IMR-90 (cell line): Measurements from ENCODE around the gene AHCYL2. TPM values are rescaled to one million over a fixed set of nuclear protein-coding genes. Genes with fewer than 3 reads are reported as not detected.
A peak's percentile ranks its signal among the peaks of the same experiment; 100 is the strongest.

Source experiments
- ATAC-seq: fragments of 200-7000 bp; cut with Tn5 transposase; 2 replicates; pipeline ENCODE4 v1.9.1; 2020; ENCODE audit warnings: low read depth, mild to moderate bottlenecking, moderate library complexity
- BruUV-seq: library from RNA; stranded (reverse); fragments of 400-500 nt; replicated peaks from 2 replicates; lab custom pipeline; 2021; lab: Mats Ljungman, UMichigan
- CTCF ChIA-PET: fragments of 300-600 bp; formaldehyde crosslinking; extraction: SDS; loops from one replicate; lab custom pipeline; 2021; ENCODE audit warnings: antibody characterized with exemption; lab: Yijun Ruan, JAX
- POLR2A ChIA-PET: fragments of 300-600 bp; sonication (Branson Sonifier 250); formaldehyde crosslinking; loops from one replicate; lab custom pipeline; 2022; ENCODE audit warnings: antibody characterized with exemption; ENCODE audit not compliant: unreplicated experiment; lab: Charles Lee
- DNase-seq: peaks from one replicate; pipeline ENCODE4 v3.0.0; 2013
- H2AFZ ChIP-seq: replicated peaks from 2 replicates; pipeline ENCODE3; 2013; ENCODE audit warnings: low read length, mild to moderate bottlenecking; ENCODE audit not compliant: poor library complexity
- H2AK5ac ChIP-seq: 2 replicates; pipeline ENCODE4 v1.6.1; 2013; ENCODE audit warnings: low read depth, low read length, inconsistent platforms
- H2AK9ac ChIP-seq: replicated peaks from 2 replicates; pipeline ENCODE3; 2013; ENCODE audit warnings: mild to moderate bottlenecking, low read depth, low read length, moderate library complexity; ENCODE audit not compliant: poor library complexity
- H2BK120ac ChIP-seq: 2 replicates; pipeline ENCODE4 v1.6.1; 2013; ENCODE audit warnings: low read depth, low read length, inconsistent platforms
- H2BK15ac ChIP-seq: 3 replicates; pipeline ENCODE4 v1.6.1; 2013; ENCODE audit warnings: low read depth, low read length, inconsistent platforms
- H2BK20ac ChIP-seq: 2 replicates; pipeline ENCODE4 v1.6.1; 2013; ENCODE audit warnings: low read depth, mild to moderate bottlenecking, inconsistent platforms, low read length, moderate library complexity
- H2BK5ac ChIP-seq: 2 replicates; pipeline ENCODE4 v1.6.1; 2013; ENCODE audit warnings: mild to moderate bottlenecking, low read depth, low read length, inconsistent platforms; ENCODE audit not compliant: poor library complexity, severe bottlenecking
- H3K14ac ChIP-seq: replicated peaks from 2 replicates; pipeline ENCODE4 v1.6.1; 2013; ENCODE audit warnings: low read depth, low read length, inconsistent platforms
- H3K18ac ChIP-seq: 2 replicates; pipeline ENCODE4 v1.6.1; 2013; ENCODE audit warnings: low read depth, low read length, control low read depth
- H3K23ac ChIP-seq: 2 replicates; pipeline ENCODE4 v1.6.1; 2013; ENCODE audit warnings: low read depth, low read length, inconsistent platforms
- H3K27ac ChIP-seq: 2 replicates; pipeline ENCODE4 v1.5.1; 2013; ENCODE audit warnings: mild to moderate bottlenecking, control low read depth, low read length; ENCODE audit not compliant: insufficient read depth
- H3K27me3 ChIP-seq: 2 replicates; pipeline ENCODE4 v1.6.1; 2013; ENCODE audit warnings: low read length; ENCODE audit not compliant: control insufficient read depth, insufficient read depth
- H3K36me3 ChIP-seq: 2 replicates; pipeline ENCODE4 v1.6.1; 2013; ENCODE audit warnings: low read length, mixed read lengths; ENCODE audit not compliant: control insufficient read depth, insufficient read depth
- H3K4ac ChIP-seq: 2 replicates; pipeline ENCODE4 v1.6.1; 2013; ENCODE audit warnings: low read depth, low read length, inconsistent platforms
- H3K4me1 ChIP-seq: 2 replicates; pipeline ENCODE4 v1.6.1; 2013; ENCODE audit warnings: low read length, mixed read lengths; ENCODE audit not compliant: control insufficient read depth, insufficient read depth
- H3K4me2 ChIP-seq: 2 replicates; pipeline ENCODE4 v1.6.1; 2013; ENCODE audit warnings: low read depth, mild to moderate bottlenecking, control low read depth, low read length, moderate library complexity
- H3K4me3 ChIP-seq: 2 replicates; pipeline ENCODE4 v1.5.1; 2013; ENCODE audit warnings: low read depth, mild to moderate bottlenecking, control low read depth, low read length, moderate library complexity; ENCODE audit not compliant: insufficient read depth
- H3K56ac ChIP-seq: 2 replicates; pipeline ENCODE4 v1.6.1; 2013; ENCODE audit warnings: low read length, inconsistent platforms; ENCODE audit not compliant: insufficient read depth; ENCODE audit errors: extremely low read depth
- H3K79me1 ChIP-seq, 2 experiments: 2 replicates each; pipeline ENCODE4 v1.6.1; 2013; ENCODE audit warnings: low read length in 2 of 2, inconsistent platforms in 1 of 2, low read depth in 1 of 2
- H3K9ac ChIP-seq: 2 replicates; pipeline ENCODE4 v1.6.1; 2013; ENCODE audit warnings: low read depth, low read length, control low read depth
- H3K9me1 ChIP-seq: 2 replicates; pipeline ENCODE4 v1.6.1; 2013; ENCODE audit warnings: low read length, inconsistent platforms; ENCODE audit not compliant: insufficient read depth
- H3K9me3 ChIP-seq: 2 replicates; pipeline ENCODE4 v1.6.1; 2013; ENCODE audit warnings: low read length; ENCODE audit not compliant: control insufficient read depth, insufficient read depth
- H4K20me1 ChIP-seq: 2 replicates; pipeline ENCODE4 v1.6.1; 2013; ENCODE audit warnings: low read length, inconsistent platforms; ENCODE audit not compliant: insufficient read depth
- H4K5ac ChIP-seq: 2 replicates; pipeline ENCODE4 v1.6.1; 2013; ENCODE audit warnings: mild to moderate bottlenecking, low read depth, low read length, control low read depth
- H4K8ac ChIP-seq, 2 experiments: 2 replicates each; pipeline ENCODE4 v1.6.1; 2013; ENCODE audit warnings: low read depth in 2 of 2, low read length in 2 of 2, control low read depth in 1 of 2, inconsistent platforms in 1 of 2
- H4K91ac ChIP-seq: 2 replicates; pipeline ENCODE4 v1.6.1; 2013; ENCODE audit warnings: low read depth, low read length, inconsistent platforms; ENCODE audit not compliant: insufficient read depth
- BHLHE40 ChIP-seq: fragments of 150-350 bp; IDR thresholded peaks from 2 replicates; pipeline ENCODE4 v1.6.1; 2016; ENCODE audit warnings: mild to moderate bottlenecking, low read depth, low read length
- CEBPB ChIP-seq: IDR thresholded peaks from 2 replicates; pipeline ENCODE4 v1.6.1; 2012; ENCODE audit warnings: low read depth, low read length, improper control_type of control experiment
- CHD1 ChIP-seq: IDR thresholded peaks from 2 replicates; pipeline ENCODE4 v1.6.1; 2012; ENCODE audit warnings: low read depth, low read length, improper control_type of control experiment
- FOS ChIP-seq: fragments of 150-350 bp; IDR thresholded peaks from 2 replicates; pipeline ENCODE4 v1.6.1; 2016; ENCODE audit warnings: low read depth, low read length
- MAFK ChIP-seq: IDR thresholded peaks from 2 replicates; pipeline ENCODE4 v1.6.1; 2012; ENCODE audit warnings: low read depth, low read length, improper control_type of control experiment
- MAZ ChIP-seq: IDR thresholded peaks from 2 replicates; pipeline ENCODE4 v1.6.1; 2012; ENCODE audit warnings: low read depth, mild to moderate bottlenecking, low read length, improper control_type of control experiment, moderate library complexity, borderline replicate concordance
- MXI1 ChIP-seq: IDR thresholded peaks from 2 replicates; pipeline ENCODE4 v1.6.1; 2012; ENCODE audit warnings: low read depth, mild to moderate bottlenecking, low read length, moderate library complexity, borderline replicate concordance
- NFE2L2 ChIP-seq: fragments of 150-350 bp; IDR thresholded peaks from 2 replicates; pipeline ENCODE4 v1.6.1; 2016; ENCODE audit warnings: low read depth, mild to moderate bottlenecking, low read length
- POLR2A ChIP-seq: IDR thresholded peaks from 2 replicates; pipeline ENCODE4 v1.6.1; 2012; ENCODE audit warnings: mild to moderate bottlenecking, low read depth, low read length
- RFX5 ChIP-seq: IDR thresholded peaks from 2 replicates; pipeline ENCODE4 v1.8.0; 2012; ENCODE audit warnings: low read depth, mild to moderate bottlenecking, low read length, moderate library complexity
- SMC3 ChIP-seq: fragments of 150-350 bp; IDR thresholded peaks from 2 replicates; pipeline ENCODE4 v1.6.1; 2016; ENCODE audit warnings: low read depth, mild to moderate bottlenecking, antibody characterized with exemption, low read length, moderate library complexity
- WGBS, 2 experiments: methylation state at CpG; one replicate each; pipeline versions ENCODE4 v1.1.5 to v1.1.7; 2013; ENCODE audit warnings: missing lambda C conversion rate in 2 of 2; ENCODE audit not compliant: insufficient read length in 1 of 2; ENCODE audit errors: extremely low coverage in 2 of 2; 5-methylcytosine and 5-hydroxymethylcytosine counted together
- dilution Hi-C: fragments of 300-500 bp; cut with HindIII; formaldehyde crosslinking; loops from one replicate; pipeline ENCODE4 v1.14.3; 2018; ENCODE audit warnings: low sequenced_read_pairs; ENCODE audit not compliant: unreplicated experiment
- in situ Hi-C: fragments of 300-500 bp; cut with MboI; formaldehyde crosslinking; loops from 3 replicates; pipeline ENCODE4 v1.14.3; 2019; ENCODE audit warnings: low sequenced_read_pairs, inconsistent platforms, mixed read lengths
- intact Hi-C: fragments of 100-400 bp; cut with micrococcal nuclease; formaldehyde crosslinking; loops from 2 replicates; pipeline ENCODE4 v1.10.0; 2022
- polyA plus RNA-seq, 3 experiments: library from polyadenylated mRNA; depleted of rRNA; stranded (reverse); fragments of >200 nt; gene quantifications; 2 replicates each; pipeline ENCODE4 v1.2.3, GENCODE V29; 2012; ENCODE audit warnings: low replicate concordance in 1 of 3
- total RNA-seq: library from RNA; depleted of rRNA; stranded (reverse); fragments of >200 nt; gene quantifications from 2 replicates; pipeline ENCODE4 v1.2.3, GENCODE V29; 2012
- TF ChIP-seq, protein P1 (sequence below): fragments of 150-350 bp; IDR thresholded peaks from 2 replicates; pipeline ENCODE4 v1.6.1; 2016; ENCODE audit warnings: low read depth, mild to moderate bottlenecking, low read length, moderate library complexity, borderline replicate concordance
- TF ChIP-seq, protein P2 (sequence below): conservative IDR thresholded peaks from 2 replicates; pipeline ENCODE4 v1.5.1; 2012; ENCODE audit warnings: mild to moderate bottlenecking, low read depth, low read length, improper control_type of control experiment

Gene AHCYL2
- total and polyA plus RNA-seq, 2 of the 4 experiments (the other 2 are of a cell fraction): 5.7 to 7.6 TPM

DNA sequence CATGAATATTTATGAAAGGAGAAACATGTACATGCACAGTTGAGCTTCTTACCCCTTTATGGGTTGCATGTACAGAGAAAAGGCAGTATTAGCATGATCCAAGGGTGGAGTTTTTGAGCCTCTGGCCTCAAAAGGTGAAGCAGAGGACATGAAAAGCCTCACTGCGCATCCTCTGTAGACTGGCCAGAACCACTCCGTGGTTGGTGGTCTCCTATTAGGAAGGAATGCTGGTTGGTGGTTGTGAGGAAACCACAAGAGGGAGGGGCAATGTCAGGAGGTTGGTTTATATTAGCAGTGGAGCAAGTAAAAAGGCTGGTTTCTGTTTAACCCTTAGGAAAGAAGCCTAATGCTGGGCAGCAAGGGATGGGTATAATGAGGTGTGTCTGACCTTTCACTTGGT is 37.5 kb downstream of the AHCYL2 start:
- Histone ChIP-seq H3K4me1 (peaks cover 3% of the 10 kb centered on the region; the same call in 1 of the 2 replicates), H2BK5ac (no peak overlapping the region), H3K23ac (no peak overlapping the region), H3K56ac (no peak overlapping the region), H2AK9ac (no peak overlapping the region), H2AK5ac (no peak overlapping the region), H3K9me3 (no peaks in the 10 kb centered on the region), H4K91ac (no peak overlapping the region), H3K4ac (no peak overlapping the region), H3K4me2 (no peak overlapping the region; the same call in 1 of the 2 replicates), H4K5ac (no peak overlapping the region), H3K9me1 (no peaks in the 10 kb centered on the region; the same call in 1 of the 2 replicates), H2BK15ac (no peak overlapping the region), H4K20me1 (no peaks in the 10 kb centered on the region), H3K18ac (no peak overlapping the region), H2BK120ac (no peak overlapping the region), H3K27ac (no peak overlapping the region), H3K9ac (no peak overlapping the region), H3K4me3 (no peak overlapping the region), H2AFZ (no peak overlapping the region), H2BK20ac (no peak overlapping the region; the same call in 1 of the 2 replicates), H3K27me3 (no peaks in the 10 kb centered on the region), H3K14ac (no peak overlapping the region), H3K36me3 (no peaks in the 10 kb centered on the region), H4K8ac (no peak overlapping the region), H3K79me1 (no peaks in the 10 kb centered on the region)
- TF ChIP-seq MAFK (no peak), FOS (no peak), CHD1 (no peak), SMC3 (no peak), RFX5 (no peak), CEBPB (no peak), BHLHE40 (no peak), NFE2L2 (no peak), POLR2A (no peak), MAZ (no peak), MXI1 (no peak)
- TF ChIP-seq, protein P1, sequence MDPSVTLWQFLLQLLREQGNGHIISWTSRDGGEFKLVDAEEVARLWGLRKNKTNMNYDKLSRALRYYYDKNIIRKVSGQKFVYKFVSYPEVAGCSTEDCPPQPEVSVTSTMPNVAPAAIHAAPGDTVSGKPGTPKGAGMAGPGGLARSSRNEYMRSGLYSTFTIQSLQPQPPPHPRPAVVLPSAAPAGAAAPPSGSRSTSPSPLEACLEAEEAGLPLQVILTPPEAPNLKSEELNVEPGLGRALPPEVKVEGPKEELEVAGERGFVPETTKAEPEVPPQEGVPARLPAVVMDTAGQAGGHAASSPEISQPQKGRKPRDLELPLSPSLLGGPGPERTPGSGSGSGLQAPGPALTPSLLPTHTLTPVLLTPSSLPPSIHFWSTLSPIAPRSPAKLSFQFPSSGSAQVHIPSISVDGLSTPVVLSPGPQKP: no peak
- TF ChIP-seq, protein P2, sequence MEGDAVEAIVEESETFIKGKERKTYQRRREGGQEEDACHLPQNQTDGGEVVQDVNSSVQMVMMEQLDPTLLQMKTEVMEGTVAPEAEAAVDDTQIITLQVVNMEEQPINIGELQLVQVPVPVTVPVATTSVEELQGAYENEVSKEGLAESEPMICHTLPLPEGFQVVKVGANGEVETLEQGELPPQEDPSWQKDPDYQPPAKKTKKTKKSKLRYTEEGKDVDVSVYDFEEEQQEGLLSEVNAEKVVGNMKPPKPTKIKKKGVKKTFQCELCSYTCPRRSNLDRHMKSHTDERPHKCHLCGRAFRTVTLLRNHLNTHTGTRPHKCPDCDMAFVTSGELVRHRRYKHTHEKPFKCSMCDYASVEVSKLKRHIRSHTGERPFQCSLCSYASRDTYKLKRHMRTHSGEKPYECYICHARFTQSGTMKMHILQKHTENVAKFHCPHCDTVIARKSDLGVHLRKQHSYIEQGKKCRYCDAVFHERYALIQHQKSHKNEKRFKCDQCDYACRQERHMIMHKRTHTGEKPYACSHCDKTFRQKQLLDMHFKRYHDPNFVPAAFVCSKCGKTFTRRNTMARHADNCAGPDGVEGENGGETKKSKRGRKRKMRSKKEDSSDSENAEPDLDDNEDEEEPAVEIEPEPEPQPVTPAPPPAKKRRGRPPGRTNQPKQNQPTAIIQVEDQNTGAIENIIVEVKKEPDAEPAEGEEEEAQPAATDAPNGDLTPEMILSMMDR: no peak
- ATAC-seq (0 out of 2 replicates have a peak, but pooled peaks have one; percentile 24), DNase-seq (no peak)
- 79% methylated on average over 2 of the region's 2 CpGs; no CpG with 5 or more reads in 1 of the 2 experiments for WGBS, 2 experiments
- intact Hi-C loops (no loop called here), dilution Hi-C loops (no loop called here), in situ Hi-C loops (no loop called here)
- CTCF ChIA-PET: no interaction called here
- BruUV-seq: no TSS peak
- POLR2A ChIA-PET: no interaction called here
